ENCODE data around the gene GAK. TPM values are rescaled to one million over a fixed set of nuclear protein-coding genes. Genes with fewer than 3 reads are reported as not detected.
A peak's percentile ranks its signal among the peaks of the same experiment; 100 is the strongest.

Gene GAK
- total and polyA plus RNA-seq, 2 of the 13 experiments (the other 11 are each of a cell fraction or from before 2014, with no cell fraction given), result 17.5 to 44.3 TPM

DNA sequence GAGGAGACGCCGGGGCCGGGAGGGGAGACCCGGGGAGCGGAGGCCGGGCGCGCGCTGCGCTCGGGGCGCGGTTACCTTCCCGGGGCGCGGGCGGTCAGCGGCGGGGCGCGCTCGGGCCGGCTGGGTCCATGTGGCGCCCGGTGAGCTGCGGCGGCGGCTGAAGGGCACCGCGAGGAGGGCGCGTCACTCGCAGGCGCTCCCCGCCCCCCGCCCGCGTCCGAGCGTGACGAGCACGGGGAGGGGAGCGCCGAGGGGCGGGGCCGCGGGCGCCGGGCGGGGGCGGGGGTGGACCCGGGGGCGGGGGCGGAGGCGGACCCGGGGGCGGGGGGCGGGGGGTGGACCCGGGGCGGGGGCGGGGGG, 106.2 kb downstream of the GAK start, which contains the start of gene CPLX1:
TSS of gene CPLX1 (minus strand) at position 159 of the 360 bp plus-strand sequence. CDS start 1,607 bp downstream, outside the sequence.
- H3K4me1 ChIP-seq (ENCODE audit: insufficient read depth, low read length), result peaks cover 8% of the 10 kb centered on the region; the same call in 1 of the 2 replicates
- ChIA-PET POLR2A (no interaction called here), CTCF (ENCODE audit: low intra/inter-chr PET ratio, low total read pairs) (no interaction called here)
- 0% methylated on average over 1 of the region's 61 CpGs for WGBS (ENCODE audit: low lambda C conversion rate)
- H3K9me3 ChIP-seq (ENCODE audit: low read length), result no peaks in the 10 kb centered on the region
- no peak for DNase-seq (ENCODE audit: low spot score)
- H3K4me2 ChIP-seq (ENCODE audit: low read depth, low read length), result peak within 1 kb of the TSS; percentile 45
- ATAC-seq, result no peak
- no peak within 1 kb of the TSS for H2AFZ ChIP-seq (ENCODE audit: low read length)
- no TSS peak for BruUV-seq (replicated peaks)
- intact Hi-C loops (cut with micrococcal nuclease; ENCODE audit: unreplicated experiment), result no loop called here
- H3K27me3 ChIP-seq (ENCODE audit: control insufficient read depth in 1 of 2, insufficient read depth in 2 of 2, low read length in 2 of 2), result peaks cover 18 to 86% of the 10 kb centered on the region in 2 experiments
- H4K20me1 ChIP-seq (ENCODE audit: insufficient read depth, low read length), result peaks cover 10% of the 10 kb centered on the region; the same call in 1 of the 2 replicates
- FAIRE-seq, result no peak
- TF ChIP-seq SRSF4 (IDR thresholded peaks at IDR 0.05; ENCODE audit: low read depth, low read length, poor library complexity, severe bottlenecking) (no peak), MXI1 (IDR thresholded peaks at IDR 0.05; ENCODE audit: borderline replicate concordance, low read depth, low read length) (peak; percentile 3; the same call in 1 of the 3 replicates)
- in situ Hi-C loops (cut with HindIII; ENCODE audit: extremely low pct_ligation_motif_present, low pct_unique_long_range_greater_than_20kb), result no loop called here
- H3K79me2 ChIP-seq (ENCODE audit: insufficient read depth, low read length), result no peaks in the 10 kb centered on the region
- peak within 1 kb of the TSS; percentile 12 to 65 (median 47); a peak in 4 of 6 replicates for H3K4me3 ChIP-seq (replicated peaks in 1 of 3; ENCODE audit: insufficient read depth in 1 of 3, low read depth in 2 of 3, low read length in 3 of 3)
- H3K36me3 ChIP-seq (replicated peaks in 1 of 2; ENCODE audit: control insufficient read depth in 1 of 2, insufficient read depth in 2 of 2, low read length in 2 of 2), result no peaks in the 10 kb centered on the region
- no peak within 1 kb of the TSS for H3K27ac ChIP-seq (ENCODE audit: extremely low read length, insufficient read depth, low read length)
- H3K9ac ChIP-seq (ENCODE audit: insufficient read depth, low read depth, low read length), result no peak within 1 kb of the TSS

DNA sequence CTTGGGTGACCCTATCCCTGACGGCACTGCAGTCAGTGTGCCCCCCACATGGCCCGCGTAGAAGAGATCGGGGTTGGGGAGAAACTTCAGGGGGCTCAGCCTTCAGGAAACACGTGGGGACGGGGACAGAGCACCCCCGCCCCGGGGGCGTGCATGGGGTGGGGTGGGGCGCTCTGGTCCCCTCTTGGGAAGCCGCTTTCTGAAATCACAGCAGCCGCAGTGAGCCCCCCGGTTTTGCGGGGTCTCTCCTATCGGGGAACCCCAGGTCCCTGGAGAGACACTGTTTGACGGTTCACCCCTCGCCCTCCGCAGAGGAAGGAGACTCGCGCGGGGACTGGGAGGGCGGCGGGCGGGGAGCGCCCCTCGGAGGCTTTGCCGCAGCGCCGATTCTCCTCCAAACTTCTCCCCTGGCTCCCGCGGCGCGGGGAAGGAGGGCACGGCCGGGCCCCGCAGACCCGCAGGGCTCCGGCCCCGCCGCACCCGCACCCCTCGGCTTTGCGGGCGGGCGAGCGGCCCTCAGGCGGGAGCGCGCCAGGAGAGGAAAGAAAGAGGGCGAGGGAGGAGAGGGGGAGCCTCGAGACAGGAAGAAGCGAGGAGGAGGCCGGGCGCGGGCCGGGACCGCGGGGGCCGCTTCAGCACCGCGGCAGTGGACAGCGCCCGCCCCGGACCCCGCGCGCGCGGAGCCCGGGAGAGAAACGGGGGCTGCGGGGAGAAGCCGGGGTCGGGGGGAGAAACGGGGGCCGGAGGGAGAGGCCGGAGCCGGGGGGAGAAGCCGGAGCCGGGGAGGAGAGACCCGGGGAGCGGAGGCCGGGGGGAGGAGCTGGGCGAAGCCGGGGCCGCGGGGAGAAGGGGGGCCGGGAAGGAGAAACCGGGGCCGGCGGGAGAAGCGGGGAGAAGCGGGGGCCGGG, 106.8 kb downstream of the GAK start:
- H2AFZ ChIP-seq (ENCODE audit: low read length), result no peak overlapping the region
- no peak overlapping the region for H3K9ac ChIP-seq (ENCODE audit: insufficient read depth, low read depth, low read length)
- FAIRE-seq (no peak), ATAC-seq (no peak), DNase-seq (ENCODE audit: low spot score) (no peak)
- no peaks in the 10 kb centered on the region for H3K36me3 ChIP-seq (replicated peaks in 1 of 2; ENCODE audit: control insufficient read depth in 1 of 2, insufficient read depth in 2 of 2, low read length in 2 of 2)
- peak overlapping the region; percentile 45 for H3K4me2 ChIP-seq (ENCODE audit: low read depth, low read length)
- no peaks in the 10 kb centered on the region for H3K79me2 ChIP-seq (ENCODE audit: insufficient read depth, low read length)
- H3K4me3 ChIP-seq (replicated peaks in 1 of 3; ENCODE audit: insufficient read depth in 1 of 3, low read depth in 2 of 3, low read length in 3 of 3), result peak overlapping the region in 2 of 3 experiments; percentile 47 to 62; a peak in 4 of 6 replicates
- peaks cover 10% of the 10 kb centered on the region; the same call in 1 of the 2 replicates for H4K20me1 ChIP-seq (ENCODE audit: insufficient read depth, low read length)
- WGBS (ENCODE audit: low lambda C conversion rate), result 17% methylated on average over 77 of the region's 94 CpGs
- POLR2A ChIA-PET, result no interaction called here
- intact Hi-C loops (cut with micrococcal nuclease; ENCODE audit: unreplicated experiment) (no loop called here), in situ Hi-C loops (cut with HindIII; ENCODE audit: extremely low pct_ligation_motif_present, low pct_unique_long_range_greater_than_20kb) (no loop called here)
- no peak overlapping the region for H3K27ac ChIP-seq (ENCODE audit: extremely low read length, insufficient read depth, low read length)
- BruUV-seq (replicated peaks), result no TSS peak
- CTCF ChIA-PET (ENCODE audit: low intra/inter-chr PET ratio, low total read pairs), result no interaction called here
- H3K4me1 ChIP-seq (ENCODE audit: insufficient read depth, low read length), result 0 out of 2 replicates have a peak, but pooled peaks cover 2% of the 10 kb centered on the region
- no peaks in the 10 kb centered on the region for H3K9me3 ChIP-seq (ENCODE audit: low read length)
- H3K27me3 ChIP-seq (ENCODE audit: control insufficient read depth in 1 of 2, insufficient read depth in 2 of 2, low read length in 2 of 2), result peaks cover 18 to 86% of the 10 kb centered on the region in 2 experiments
- no peak for TF ChIP-seq ATM (IDR thresholded peaks at IDR 0.05; ENCODE audit: borderline replicate concordance)
- peak; percentile 83 to 94 for TF ChIP-seq REST (IDR thresholded peaks at IDR 0.05; ENCODE audit: borderline replicate concordance in 1 of 2, low read depth in 1 of 2, low read length in 2 of 2)
- TF ChIP-seq ZNF768 (CRISPR knock-in tag; IDR thresholded peaks at IDR 0.05), result 0 out of 2 replicates have a peak, but pooled peaks have one; percentile 18
- peak; percentile 73; the same call in 1 of the 2 replicates for TF ChIP-seq ZNF563 (CRISPR knock-in tag; IDR thresholded peaks at IDR 0.05)
- no peak for TF ChIP-seq TARDBP (CRISPR knock-in tag; IDR thresholded peaks at IDR 0.05)
- no peak for TF ChIP-seq MAZ (IDR thresholded peaks at IDR 0.05; ENCODE audit: borderline replicate concordance, low read depth, low read length)
- peak; percentile 38 for TF ChIP-seq MAZ (CRISPR knock-in tag; IDR thresholded peaks at IDR 0.05; ENCODE audit: low read depth)
- peak; percentile 31; the same call in 1 of the 2 replicates for TF ChIP-seq SRY (CRISPR knock-in tag; IDR thresholded peaks at IDR 0.05)
- TF ChIP-seq MIER2 (CRISPR knock-in tag; IDR thresholded peaks at IDR 0.05), result peak; percentile 40; the same call in 1 of the 2 replicates
- TF ChIP-seq GTF3A (CRISPR knock-in tag; conservative IDR thresholded peaks at IDR 0.05), result no peak
- peak; percentile 57 for TF ChIP-seq SAP130 (CRISPR knock-in tag; IDR thresholded peaks at IDR 0.05; ENCODE audit: low read depth)
- TF ChIP-seq PPARG (CRISPR knock-in tag; conservative IDR thresholded peaks at IDR 0.05), result no peak
